ENCODE results near the gene CRYBG1.
A peak's percentile ranks its signal among the peaks of the same experiment; 100 is the strongest.
"Not testable (repeated sequence)": the region's sequence is repeated elsewhere in the genome, so short reads cannot be mapped to it uniquely, and the experiment has no call there.

The CRYBG1 gene

DNA sequence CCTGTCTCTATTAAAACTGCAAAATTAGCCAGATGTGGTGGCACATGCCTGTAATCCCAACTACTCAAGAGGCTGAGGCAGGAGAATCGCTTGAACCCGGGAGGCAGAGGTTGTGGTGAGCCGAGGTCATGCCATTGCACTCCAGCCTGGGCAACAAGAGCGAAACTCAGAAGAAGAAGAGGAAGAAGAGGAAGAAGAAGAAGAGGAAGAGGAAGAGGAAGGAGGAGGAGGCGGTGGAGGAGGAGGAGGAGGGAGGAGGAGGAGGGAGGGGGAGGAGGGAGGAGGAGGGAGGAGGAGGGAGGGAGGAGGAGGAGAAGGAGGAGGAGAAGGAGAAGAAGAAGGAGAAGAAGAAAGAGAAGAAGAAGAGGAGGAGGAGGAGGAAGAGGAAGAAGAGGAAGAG, 228.4 kb downstream of the CRYBG1 start:
- DNase-seq (ENCODE audit: low spot score): not testable (repeated sequence)

DNA sequence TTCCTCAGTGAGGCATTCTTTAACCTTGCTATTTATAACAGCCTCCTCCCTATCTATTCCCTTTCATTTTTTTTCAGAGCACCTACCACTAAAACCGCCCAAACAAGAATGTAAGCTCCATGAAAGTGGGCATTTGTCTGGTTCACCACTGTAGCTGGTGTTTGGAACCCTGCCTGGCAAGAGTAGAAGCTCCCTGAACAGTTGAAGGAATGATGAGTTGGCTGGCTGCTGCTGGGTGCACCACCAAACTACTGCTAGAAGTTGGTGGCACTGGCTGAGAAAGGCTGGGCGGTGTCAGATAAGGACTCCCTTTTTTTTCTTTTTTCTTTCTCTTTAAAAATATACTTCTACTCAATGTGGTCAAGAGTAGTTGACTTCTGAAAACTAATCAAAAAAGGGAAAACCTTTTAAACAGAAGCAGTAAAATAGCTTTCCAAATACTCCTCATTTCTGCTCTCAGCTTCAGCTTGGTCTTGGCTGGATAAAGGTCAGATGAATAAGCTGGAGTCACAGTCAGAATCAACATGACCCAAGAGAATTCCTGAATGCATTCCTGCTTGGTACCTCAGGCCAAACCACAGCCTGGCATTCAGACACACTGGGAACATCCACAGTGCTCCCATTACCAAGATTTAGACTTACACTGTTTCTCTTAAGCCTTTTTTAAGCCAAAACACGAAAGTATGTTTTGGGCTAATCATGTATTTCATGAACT, 230.8 kb downstream of the CRYBG1 start:
- no peak for DNase-seq (ENCODE audit: low spot score)

DNA sequence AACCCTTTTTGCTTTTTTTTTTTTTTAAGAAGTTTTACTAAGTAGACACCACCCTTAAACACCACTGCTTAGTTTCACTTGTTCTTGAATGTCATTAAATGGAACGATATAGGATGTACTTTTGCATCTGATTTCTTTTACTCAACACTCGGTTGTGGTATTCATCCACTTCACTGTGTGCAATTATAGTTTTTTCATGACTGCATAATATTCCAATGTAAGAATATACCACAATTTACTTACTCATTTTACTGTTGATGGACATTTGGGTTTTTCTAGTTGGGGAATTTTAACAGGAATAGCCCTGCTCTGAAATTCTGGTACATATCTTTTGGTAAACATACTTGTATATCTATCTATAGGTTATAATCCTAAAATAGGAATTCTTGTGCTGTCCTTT, 238.9 kb downstream of the CRYBG1 start:
- DNase-seq (ENCODE audit: low spot score): no peak

DNA sequence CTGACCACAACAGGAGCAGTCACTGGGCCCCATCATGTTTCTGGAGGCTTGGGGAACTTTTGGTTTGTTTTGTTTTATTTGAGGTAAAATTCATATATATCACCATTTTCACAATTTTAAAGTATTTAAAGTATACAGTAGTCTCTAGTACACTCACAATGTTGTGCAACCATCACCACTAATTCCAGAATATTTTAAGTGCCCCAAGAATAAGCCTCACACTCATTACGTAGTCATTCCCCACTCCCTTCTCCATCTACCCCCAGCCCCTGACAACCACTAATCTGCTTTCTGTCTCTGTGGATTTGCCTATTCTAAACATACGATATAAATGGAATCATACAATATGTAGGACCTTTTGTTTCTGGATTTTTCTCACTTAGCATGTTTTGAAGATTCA, 239.8 kb downstream of the CRYBG1 start:
- DNase-seq (ENCODE audit: low spot score): no peak

DNA sequence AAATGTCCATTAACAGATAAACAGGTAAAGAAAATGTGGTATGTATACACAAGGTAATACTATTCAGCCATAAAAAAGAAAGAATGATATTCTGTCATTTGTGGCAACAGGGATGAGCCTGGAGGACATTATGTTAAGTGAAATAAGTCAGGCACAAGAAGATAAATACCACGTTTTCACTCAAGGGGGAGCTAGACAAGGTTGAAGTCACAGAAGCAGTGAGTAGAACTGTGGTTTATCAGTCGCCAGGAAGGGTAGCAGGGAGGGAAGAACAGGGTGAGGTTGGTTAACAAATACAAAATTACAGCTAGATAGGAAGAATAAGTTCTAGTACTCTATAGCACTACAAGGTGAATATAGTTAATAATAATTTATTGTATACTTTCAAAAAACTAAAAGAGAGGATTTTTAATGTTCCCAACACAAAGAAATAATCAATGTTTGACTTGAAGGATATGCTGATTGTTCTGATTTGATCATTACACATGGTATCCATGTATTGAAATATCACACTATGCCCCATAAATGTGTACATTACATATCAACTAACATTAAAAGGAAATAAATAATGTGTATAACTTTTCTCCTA, 247.7 kb downstream of the CRYBG1 start:
- DNase-seq (ENCODE audit: low spot score): peak; percentile 62

DNA sequence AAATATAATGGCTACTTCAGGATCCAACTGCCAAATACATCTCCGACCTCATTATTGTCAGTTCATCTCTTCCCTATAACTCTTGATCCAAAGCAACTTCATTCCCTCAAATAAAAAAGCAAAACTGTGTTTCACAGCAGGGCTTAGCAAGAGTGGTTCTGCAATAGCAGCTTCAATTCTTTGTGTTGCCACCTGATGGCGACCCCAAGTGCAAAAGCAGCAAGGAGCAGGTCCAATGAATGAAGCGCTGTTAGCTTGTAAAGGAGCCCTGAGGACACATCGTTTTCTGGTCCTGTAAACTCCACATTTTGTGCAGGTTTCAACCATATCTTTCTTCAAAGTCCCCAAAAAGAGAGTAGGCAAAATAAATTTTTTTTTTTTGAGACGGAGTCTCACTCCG, 249.2 kb downstream of the CRYBG1 start:
- no peak for DNase-seq (ENCODE audit: low spot score)

DNA sequence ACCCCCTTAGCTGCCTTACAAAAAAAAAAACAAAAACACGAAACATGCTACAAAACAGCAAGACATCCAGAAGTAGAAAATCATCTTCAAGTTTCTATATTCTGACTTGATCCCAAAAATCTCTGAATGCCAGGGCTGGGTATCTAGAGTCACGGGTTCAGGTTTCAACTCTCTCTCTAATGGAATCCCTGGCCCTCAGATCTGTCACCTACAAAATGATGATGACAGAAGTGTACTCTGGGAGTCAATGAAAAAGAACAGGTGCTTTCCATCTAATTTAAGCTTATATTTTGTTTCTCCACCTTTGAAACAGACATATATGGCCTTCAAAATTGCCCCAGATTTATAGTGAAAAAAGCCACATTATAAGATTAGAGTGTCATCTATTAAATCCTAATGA, 250.5 kb downstream of the CRYBG1 start:
- DNase-seq (ENCODE audit: low spot score): no peak

DNA sequence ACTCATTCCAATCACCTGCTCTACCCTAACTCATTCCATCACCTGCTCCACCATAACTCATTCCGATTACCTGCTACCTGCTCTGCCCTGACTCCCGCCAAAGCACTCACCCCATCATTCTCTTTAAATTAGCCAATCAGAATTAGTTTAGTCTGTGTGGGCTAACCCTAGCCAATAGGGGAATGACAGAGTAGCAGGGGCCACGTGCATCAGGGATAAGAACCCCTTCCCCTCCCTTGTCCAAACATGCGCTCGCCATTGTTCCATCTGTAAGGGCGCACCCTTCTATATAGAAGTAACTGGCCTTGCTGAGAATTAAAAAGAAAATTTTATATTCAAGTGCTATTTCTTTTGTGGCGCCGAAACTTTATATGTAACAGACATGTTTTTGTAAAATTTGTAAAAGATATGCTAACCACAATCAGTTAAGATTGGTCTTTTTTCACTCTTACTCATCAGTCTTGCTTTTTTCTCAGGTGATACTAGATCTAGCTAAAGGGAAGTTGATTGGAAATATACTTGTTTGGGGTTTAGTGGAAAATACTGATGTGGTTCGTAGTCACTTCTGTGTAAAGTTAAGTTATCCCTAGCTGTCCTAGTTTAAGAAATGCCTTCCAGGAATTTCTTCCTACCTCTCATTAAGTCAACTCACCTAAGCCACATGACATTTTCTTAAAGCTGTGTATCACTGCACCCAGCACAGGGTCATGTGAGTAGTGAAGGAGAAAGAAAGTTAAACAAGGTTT, 252.3 kb downstream of the CRYBG1 start:
- DNase-seq (ENCODE audit: low spot score): no peak

DNA sequence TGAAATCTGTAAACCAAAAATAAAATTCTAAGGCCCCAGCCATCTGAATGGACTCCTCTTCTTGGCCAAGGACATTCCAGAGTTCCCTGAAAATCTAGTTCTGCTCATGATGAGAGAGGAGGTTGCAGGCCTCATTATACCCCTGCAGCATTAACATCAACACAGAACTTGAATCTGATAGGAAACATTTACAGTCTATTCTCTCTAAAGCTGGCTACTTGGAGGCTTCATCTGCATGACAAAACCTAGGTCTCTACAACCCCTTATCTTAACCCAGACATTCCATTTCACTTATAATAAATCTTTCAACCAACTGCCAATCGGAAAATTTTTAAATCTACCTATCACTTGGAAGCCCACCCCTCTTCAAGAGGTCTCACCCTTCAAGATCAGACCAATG, 253.1 kb downstream of the CRYBG1 start:
- no peak for DNase-seq (ENCODE audit: low spot score)

DNA sequence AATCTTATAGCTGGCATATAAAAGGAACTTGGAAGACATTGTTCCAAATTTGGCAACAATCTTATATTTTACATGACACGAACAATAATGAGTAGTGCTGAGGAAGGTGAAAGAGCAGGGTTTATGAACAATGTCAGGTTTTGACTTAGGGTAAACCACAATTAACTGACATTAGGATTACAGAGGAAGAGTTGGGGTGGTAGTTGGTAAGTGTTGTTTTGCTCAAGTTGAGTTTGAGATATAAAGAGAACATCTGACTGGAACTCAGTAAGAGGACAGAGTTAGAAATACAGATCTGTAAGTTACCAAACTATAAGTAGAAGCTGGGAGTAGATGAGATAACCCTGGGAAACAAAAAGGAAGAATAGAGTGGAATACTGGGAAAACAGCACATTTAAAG, 253.6 kb downstream of the CRYBG1 start:
- no peak for DNase-seq (ENCODE audit: low spot score)

DNA sequence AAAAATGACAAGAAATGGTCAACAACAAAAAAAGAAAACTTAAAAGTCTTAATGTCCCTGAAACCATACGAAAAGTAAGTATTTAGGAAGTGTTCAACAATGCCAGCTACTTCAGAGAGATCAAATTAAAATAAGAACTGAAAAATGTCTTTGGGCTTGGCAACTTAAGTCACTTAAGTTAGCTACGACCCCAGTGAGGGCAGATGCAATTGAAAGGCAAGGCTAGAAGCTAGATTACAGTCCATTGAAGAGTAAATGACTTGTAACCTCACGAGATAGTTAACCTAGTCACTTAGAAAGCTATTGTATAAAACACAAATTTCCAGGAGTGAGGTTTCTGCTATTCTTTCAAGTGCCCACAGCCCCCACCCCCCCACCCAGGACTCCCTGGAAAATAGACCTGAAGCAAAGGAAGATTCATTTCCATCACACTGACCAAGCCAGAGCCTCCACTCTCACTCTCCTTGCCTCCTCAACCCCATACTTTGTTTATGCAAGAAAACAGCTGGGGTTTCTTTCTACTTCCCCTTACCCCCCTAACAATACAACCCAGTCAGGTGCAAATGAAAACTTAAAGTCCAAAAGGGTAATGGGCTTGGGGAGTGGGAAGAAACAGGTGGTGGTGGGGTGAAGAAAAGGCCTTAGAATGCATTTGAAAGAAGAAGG, 254.2 kb downstream of the CRYBG1 start:
- no peak for DNase-seq (ENCODE audit: low spot score)

DNA sequence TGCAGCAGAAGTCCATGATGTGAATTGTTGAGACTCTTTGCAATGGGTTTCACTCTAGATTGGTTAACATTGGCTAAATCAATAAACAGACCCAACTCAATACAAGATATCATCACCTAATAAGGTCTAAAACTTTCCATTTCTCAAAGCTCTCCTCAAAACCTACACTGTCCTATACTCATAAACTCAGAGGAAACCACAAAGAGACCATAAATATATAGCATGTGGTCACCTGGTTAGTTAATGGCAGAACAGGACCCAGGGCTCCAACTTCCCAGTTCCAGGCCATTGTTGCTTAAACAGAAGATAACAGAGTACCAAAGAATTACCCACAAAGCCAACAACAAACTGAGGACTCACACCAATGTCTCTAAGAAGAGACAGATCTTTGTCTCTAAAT, 256.8 kb downstream of the CRYBG1 start:
- DNase-seq (ENCODE audit: low spot score): no peak

DNA sequence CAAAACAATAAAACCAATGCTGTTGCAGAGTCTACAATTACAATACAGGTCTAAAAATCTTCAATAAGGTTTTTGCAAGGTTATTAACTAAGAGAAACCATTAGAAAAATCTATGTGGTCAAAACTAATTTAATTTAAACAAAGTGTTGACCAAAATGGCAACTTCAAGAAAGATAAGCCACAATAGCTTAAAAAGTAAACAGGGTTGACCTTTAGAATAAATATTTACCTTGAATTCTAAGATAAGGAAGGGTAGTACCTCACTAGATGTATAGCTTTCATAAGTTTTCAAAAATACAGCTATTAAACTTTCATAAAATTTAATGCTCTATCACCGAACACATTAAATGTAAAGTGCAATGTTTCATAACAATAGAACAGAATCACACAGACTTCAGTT, 257.3 kb downstream of the CRYBG1 start:
- no peak for DNase-seq (ENCODE audit: low spot score)

DNA sequence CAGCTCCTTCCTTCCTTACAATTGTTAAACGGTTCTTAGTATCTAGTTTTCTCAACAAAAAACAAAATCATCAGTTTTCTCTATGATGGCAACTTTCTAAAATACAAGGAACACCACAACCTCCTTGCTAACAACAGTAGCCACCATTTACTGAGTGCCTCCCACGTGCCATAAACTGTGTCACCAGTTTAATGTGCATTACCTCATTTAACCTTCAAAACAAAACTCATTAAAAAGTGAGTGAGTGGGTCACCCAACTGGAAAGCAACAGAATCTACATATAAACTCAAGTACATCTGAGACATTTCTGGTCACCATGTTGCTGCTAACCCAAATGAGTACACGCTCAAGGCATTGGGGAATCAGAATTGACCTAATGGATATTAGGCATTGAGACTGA, 257.8 kb downstream of the CRYBG1 start:
- DNase-seq (ENCODE audit: low spot score): no peak

DNA sequence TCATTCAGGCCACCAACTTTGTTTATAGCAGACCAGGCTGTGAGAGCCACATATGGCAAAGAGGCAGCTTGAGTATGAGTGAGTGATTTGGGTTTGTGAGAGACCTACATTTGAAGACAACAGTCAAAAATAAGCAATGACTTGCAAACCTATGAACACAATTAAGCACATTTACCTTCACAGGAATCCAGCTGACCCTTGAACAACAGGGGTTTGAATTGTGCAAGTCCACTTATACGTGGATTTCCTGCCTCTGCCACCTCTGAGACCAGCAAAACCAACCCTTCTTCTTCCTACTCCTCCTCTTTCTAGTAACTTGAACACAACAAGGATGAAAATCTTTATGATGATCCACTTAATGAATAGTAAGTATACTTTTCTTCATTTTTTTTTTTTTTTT, 258.7 kb downstream of the CRYBG1 start:
- DNase-seq (ENCODE audit: low spot score): no peak

DNA sequence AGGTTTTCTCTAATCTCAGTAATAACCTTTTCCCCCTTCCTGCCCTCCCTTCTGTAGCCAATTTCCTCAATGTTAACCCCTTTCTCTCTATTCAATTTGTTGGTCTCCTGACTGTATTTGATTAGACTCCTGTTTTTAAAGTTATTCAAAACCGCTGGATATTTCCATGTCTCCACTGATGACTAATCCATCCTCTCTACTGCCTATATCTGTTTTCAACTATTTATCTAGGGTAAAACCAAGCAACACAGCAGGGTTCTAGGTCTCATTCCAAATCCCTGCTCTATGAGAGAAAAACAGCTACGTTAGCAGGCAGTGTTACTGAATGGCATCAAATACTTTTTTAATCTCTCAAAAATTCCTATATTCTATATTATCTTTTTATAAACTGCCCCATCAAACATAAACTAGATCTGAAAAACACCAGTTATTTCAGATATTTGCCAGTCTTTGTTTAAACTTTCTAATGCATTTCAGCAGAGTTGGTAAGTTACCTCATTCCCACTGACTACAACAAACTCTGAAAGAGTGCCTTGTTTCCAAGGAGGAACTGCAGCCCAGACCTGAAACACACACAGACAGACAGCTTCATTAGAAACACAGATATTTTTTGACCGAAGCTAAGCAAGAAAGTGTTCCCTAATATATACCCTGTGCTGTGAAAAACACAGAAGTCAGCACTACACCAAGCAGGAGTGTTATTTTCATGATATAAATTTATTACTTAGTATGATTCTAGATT, 260.6 kb downstream of the CRYBG1 start:
- no peak for DNase-seq (ENCODE audit: low spot score)
